OCI-LY3 (cell line): Measurements from ENCODE around the gene OSER1.
A peak's percentile ranks its signal among the peaks of the same experiment; 100 is the strongest.

Source experiments
- H2AFZ ChIP-seq: fragments of 200-600, 300-600 bp; shearing (Covaris generic); 2 replicates; pipeline ENCODE4 v1.6.0; 2014; ENCODE audit warnings: antibody characterized with exemption, low read depth, low read length
- H3K27ac ChIP-seq: fragments of 200-600, 300-600 bp; sonication (generic); 2 replicates; pipeline ENCODE4 v1.5.1; 2014; ENCODE audit warnings: mild to moderate bottlenecking, low read length, moderate library complexity, mixed read lengths
- H3K27me3 ChIP-seq: fragments of 200-600, 300-600 bp; sonication (generic); 2 replicates; pipeline ENCODE4 v1.6.1; 2014; ENCODE audit warnings: low read depth, low read length, mixed read lengths
- H3K36me3 ChIP-seq: fragments of 200-600, 300-600 bp; sonication (generic); replicated peaks from 2 replicates; pipeline ENCODE3; 2014; ENCODE audit warnings: low read depth, low read length, mixed read lengths
- H3K4me1 ChIP-seq: fragments of 300-600, 200-600 bp; sonication (generic); 2 replicates; pipeline ENCODE4 v1.6.1; 2014; ENCODE audit warnings: low read length, mixed read lengths
- H3K4me2 ChIP-seq: fragments of 200-600, 300-600 bp; sonication (generic); 2 replicates; pipeline ENCODE4 v1.6.1; 2014; ENCODE audit warnings: low read length, mixed read lengths
- H3K4me3 ChIP-seq: fragments of 300-600, 200-600 bp; sonication (generic); 2 replicates; pipeline ENCODE4 v1.5.1; 2014; ENCODE audit warnings: antibody characterized with exemption, mild to moderate bottlenecking, low read length, moderate library complexity
- H3K79me2 ChIP-seq: fragments of 300-600, 200-600 bp; shearing (Covaris generic); 2 replicates; pipeline ENCODE4 v1.6.1; 2014; ENCODE audit warnings: mild to moderate bottlenecking, low read length, mixed read lengths
- H3K9ac ChIP-seq: fragments of 300-600, 200-600 bp; shearing (Covaris generic); 2 replicates; pipeline ENCODE4 v1.6.0; 2014; ENCODE audit warnings: mild to moderate bottlenecking, low read length, moderate library complexity
- H3K9me3 ChIP-seq: fragments of 200-600, 300-600 bp; shearing (Covaris generic); 2 replicates; pipeline ENCODE4 v1.6.1; 2014; ENCODE audit warnings: low read length, mixed read lengths; ENCODE audit not compliant: insufficient read depth
- H4K20me1 ChIP-seq: fragments of 200-600, 300-600 bp; sonication (generic); 2 replicates; pipeline ENCODE4 v1.6.1; 2016; ENCODE audit warnings: low read length, mixed read lengths; ENCODE audit not compliant: insufficient read depth
- CTCF ChIP-seq: fragments of 200-600, 300-600 bp; sonication (generic); IDR thresholded peaks from 2 replicates; pipeline ENCODE4 v1.5.1; 2014; ENCODE audit warnings: antibody characterized with exemption, low read length, low read depth
- EZH2phosphoT487 ChIP-seq: fragments of 200-600 bp; shearing (Covaris generic); IDR thresholded peaks from 2 replicates; pipeline ENCODE4 v1.6.1; 2018; ENCODE audit warnings: antibody characterized with exemption, mixed run types, low read depth

OSER1 gene

GRCh38 chr20:44215125-44215524 is 4.6 kb upstream of the OSER1 start:
- H3K4me3 ChIP-seq = no peak overlapping the region
- peaks cover 8% of the 10 kb centered on the region for H3K4me1 ChIP-seq
- TF ChIP-seq CTCF (peak; percentile 99), EZH2phosphoT487 (no peak)
- peaks cover 15% of the 10 kb centered on the region for H3K79me2 ChIP-seq
- no peaks in the 10 kb centered on the region for H3K9me3 ChIP-seq
- no peak overlapping the region for H3K9ac ChIP-seq
- H3K27me3 ChIP-seq = no peaks in the 10 kb centered on the region
- H3K36me3 ChIP-seq = no peaks in the 10 kb centered on the region
- H3K27ac ChIP-seq = no peak overlapping the region
- no peak overlapping the region for H2AFZ ChIP-seq
- H4K20me1 ChIP-seq = 0 out of 2 replicates have a peak, but pooled peaks cover under 1% of the 10 kb centered on the region
- no peak overlapping the region for H3K4me2 ChIP-seq

GRCh38 chr20:44212792-44213191 is 2.2 kb upstream of the OSER1 start:
- Histone ChIP-seq H3K36me3 (no peaks in the 10 kb centered on the region), H4K20me1 (peaks cover 23% of the 10 kb centered on the region), H3K79me2 (peaks cover 39% of the 10 kb centered on the region), H3K27ac (no peak overlapping the region), H2AFZ (no peak overlapping the region), H3K27me3 (no peaks in the 10 kb centered on the region), H3K4me2 (no peak overlapping the region), H3K9me3 (no peaks in the 10 kb centered on the region), H3K4me3 (no peak overlapping the region), H3K9ac (no peak overlapping the region), H3K4me1 (peaks cover 21% of the 10 kb centered on the region)
- no peak for TF ChIP-seq CTCF
- TF ChIP-seq EZH2phosphoT487 = no peak

GRCh38 chr20:44211177-44212039 is 837 bp upstream of the OSER1 start:
- Histone ChIP-seq H3K4me1 (peaks cover 30% of the 10 kb centered on the region), H3K9ac (peak overlapping the region; percentile 74), H3K79me2 (peaks cover 53% of the 10 kb centered on the region), H3K36me3 (peaks cover 6% of the 10 kb centered on the region), H3K4me2 (peak overlapping the region; percentile 84), H3K4me3 (peak overlapping the region; percentile 94), H3K27me3 (no peaks in the 10 kb centered on the region), H3K27ac (peak overlapping the region; percentile 50), H4K20me1 (peaks cover 36% of the 10 kb centered on the region), H3K9me3 (no peaks in the 10 kb centered on the region), H2AFZ (peak overlapping the region; percentile 75)
- TF ChIP-seq CTCF (no peak), EZH2phosphoT487 (no peak)

DNA sequence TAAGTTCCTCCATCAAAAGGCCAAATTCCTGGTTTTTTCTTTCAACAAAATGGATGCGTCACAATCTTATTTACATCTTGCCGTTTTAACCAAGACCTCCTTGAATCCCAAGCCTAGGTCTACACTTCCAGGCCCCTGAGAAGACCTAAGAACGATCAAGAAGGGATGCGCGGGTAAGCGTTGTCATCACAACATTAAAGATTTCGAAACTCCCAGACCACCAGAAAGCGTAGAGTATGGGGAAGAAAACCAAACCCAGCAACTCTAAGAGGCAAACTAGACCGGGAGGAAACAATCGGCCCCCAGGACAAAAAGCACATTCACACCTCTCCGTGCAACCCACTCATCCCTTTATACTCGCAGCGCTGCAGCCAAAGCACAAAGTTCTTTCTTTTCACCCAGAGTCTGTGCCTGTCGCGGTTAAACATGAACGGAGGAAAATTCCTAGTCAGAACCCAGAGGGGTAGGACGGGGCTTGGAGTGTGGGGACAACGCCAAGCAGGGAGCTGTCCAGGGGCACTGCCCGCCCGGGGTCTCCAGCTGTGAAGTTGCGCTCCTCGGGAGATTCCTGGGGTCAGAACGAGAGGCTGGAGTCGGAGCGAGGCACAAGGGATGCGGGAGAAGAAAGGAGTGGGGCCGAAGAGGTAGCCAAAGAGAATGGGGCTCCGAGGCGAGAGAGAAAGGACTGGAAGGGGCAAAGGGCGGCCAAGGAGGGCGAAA is 725 bp downstream of the OSER1 start:
- Histone ChIP-seq H2AFZ (peak overlapping the region; percentile 17; the same call in 1 of the 2 replicates), H3K4me2 (peak overlapping the region; percentile 92), H3K4me1 (peaks cover 30% of the 10 kb centered on the region), H4K20me1 (peaks cover 46% of the 10 kb centered on the region), H3K36me3 (peaks cover 18% of the 10 kb centered on the region), H3K27ac (peak overlapping the region; percentile 81), H3K27me3 (no peaks in the 10 kb centered on the region), H3K9me3 (no peaks in the 10 kb centered on the region), H3K79me2 (peaks cover 67% of the 10 kb centered on the region), H3K9ac (peak overlapping the region; percentile 99), H3K4me3 (peak overlapping the region; percentile 94)
- TF ChIP-seq CTCF (no peak), EZH2phosphoT487 (no peak)
